ENCODE measurements around the gene CFAP65. TPM values are rescaled to one million over a fixed set of nuclear protein-coding genes. Genes with fewer than 3 reads are reported as not detected.

The CFAP65 gene
- total RNA-seq, 3 donors from 2014 or later (not counting 1 experiment from before 2014, with no cell fraction given): not detected

GRCh38 chr2:219032051-219032745 is 9.1 kb downstream of the CFAP65 start:
- no peaks in the 10 kb centered on the region for H3K27me3 ChIP-seq (ENCODE audit: control insufficient read depth, insufficient read depth, low read length)
- no peaks in the 10 kb centered on the region for H3K36me3 Mint-ChIP-seq
- H3K27me3 Mint-ChIP-seq (ENCODE audit: low read depth in 2 of 2): peaks cover 27 to 31% of the 10 kb centered on the region in 2 donors
- no peaks in the 10 kb centered on the region for H3K4me1 ChIP-seq (ENCODE audit: control insufficient read depth, insufficient read depth, low read length)
- intact Hi-C loops (cut with micrococcal nuclease): no loop called here
- no peak for TF ChIP-seq CTCF (IDR thresholded peaks at IDR 0.05)
- ATAC-seq (no peak), DNase-seq (no peak)
- no peaks in the 10 kb centered on the region for H3K9me3 ChIP-seq (ENCODE audit: control insufficient read depth, insufficient read depth, low read length)
- H3K4me1 Mint-ChIP-seq: no peaks in the 10 kb centered on the region
- no peak overlapping the region for H3K4me3 ChIP-seq (ENCODE audit: low read length)
- H3K27ac ChIP-seq (ENCODE audit: low read length): no peak overlapping the region
- no peaks in the 10 kb centered on the region for H3K9me3 Mint-ChIP-seq
- WGBS (ENCODE audit: insufficient coverage): 89% methylated on average over 22 of the region's 23 CpGs
- H3K4me3 Mint-ChIP-seq: no peak overlapping the region
- no peaks in the 10 kb centered on the region for H3K36me3 ChIP-seq (ENCODE audit: control insufficient read depth, insufficient read depth, low read length)
- no peak overlapping the region for H3K27ac Mint-ChIP-seq

GRCh38 chr2:219031005-219031738 is 10.1 kb downstream of the CFAP65 start:
- no peaks in the 10 kb centered on the region for H3K9me3 Mint-ChIP-seq
- intact Hi-C loops (cut with micrococcal nuclease): no loop called here
- H3K27me3 Mint-ChIP-seq (ENCODE audit: low read depth in 2 of 2): peaks cover 20 to 27% of the 10 kb centered on the region in 2 donors
- H3K36me3 Mint-ChIP-seq: no peaks in the 10 kb centered on the region
- no peak for ATAC-seq
- H3K36me3 ChIP-seq (ENCODE audit: control insufficient read depth, insufficient read depth, low read length): no peaks in the 10 kb centered on the region
- DNase-seq: no peak
- no peak overlapping the region for H3K27ac ChIP-seq (ENCODE audit: low read length)
- H3K4me1 ChIP-seq (ENCODE audit: control insufficient read depth, insufficient read depth, low read length): no peaks in the 10 kb centered on the region
- no peaks in the 10 kb centered on the region for H3K4me1 Mint-ChIP-seq
- no peak overlapping the region for H3K4me3 Mint-ChIP-seq
- no peaks in the 10 kb centered on the region for H3K9me3 ChIP-seq (ENCODE audit: control insufficient read depth, insufficient read depth, low read length)
- 91% methylated on average over 21 of the region's 21 CpGs for WGBS (ENCODE audit: insufficient coverage)
- H3K27me3 ChIP-seq (ENCODE audit: control insufficient read depth, insufficient read depth, low read length): no peaks in the 10 kb centered on the region
- TF ChIP-seq CTCF (IDR thresholded peaks at IDR 0.05): no peak
- no peak overlapping the region for H3K4me3 ChIP-seq (ENCODE audit: low read length)
- H3K27ac Mint-ChIP-seq: no peak overlapping the region

- H3K9me3 Mint-ChIP-seq: no peaks in the 10 kb centered on the region
- Histone ChIP-seq H3K27ac (ENCODE audit: low read length) (no peak overlapping the region), H3K27me3 (ENCODE audit: control insufficient read depth, insufficient read depth, low read length) (no peaks in the 10 kb centered on the region), H3K4me3 (ENCODE audit: low read length) (no peak overlapping the region), H3K36me3 (ENCODE audit: control insufficient read depth, insufficient read depth, low read length) (no peaks in the 10 kb centered on the region), H3K4me1 (ENCODE audit: control insufficient read depth, insufficient read depth, low read length) (no peaks in the 10 kb centered on the region), H3K9me3 (ENCODE audit: control insufficient read depth, insufficient read depth, low read length) (no peaks in the 10 kb centered on the region)
- peaks cover 20 to 21% of the 10 kb centered on the region in 2 donors for H3K27me3 Mint-ChIP-seq (ENCODE audit: low read depth in 2 of 2)
- WGBS (ENCODE audit: insufficient coverage): 81% methylated on average over 16 of the region's 16 CpGs
- H3K36me3 Mint-ChIP-seq: no peaks in the 10 kb centered on the region
- no peak overlapping the region for H3K4me3 Mint-ChIP-seq
- intact Hi-C loops (cut with micrococcal nuclease): no loop called here
- H3K4me1 Mint-ChIP-seq: no peaks in the 10 kb centered on the region
- no peak for DNase-seq
- H3K27ac Mint-ChIP-seq: no peak overlapping the region
- TF ChIP-seq CTCF (IDR thresholded peaks at IDR 0.05): no peak
- ATAC-seq: peak in 1 of 3 donors; percentile 6
Observed at GRCh38 chr2:219030177-219030940, 11.0 kb downstream of the CFAP65 start.
